ENCODE measurements around the gene GRK3. TPM values are rescaled to one million over a fixed set of nuclear protein-coding genes. Genes with fewer than 3 reads are reported as not detected.

GRK3 gene
- total RNA-seq, 1 donor from 2014 or later = 4.3 TPM

GRCh38 chr22:25741692-25742626 lies 177.5 kb downstream of the GRK3 start, which contains the start of gene MYO18B:
Gene MYO18B, plus strand, starts transcription at chr22:25742188. Its CDS starts 18,905 bp downstream, at chr22:25761093.
- intact Hi-C loops (cut with micrococcal nuclease) = no loop called here
- ATAC-seq (peak; percentile 93), DNase-seq (peak; percentile 83)

- intact Hi-C loops (cut with micrococcal nuclease) = no loop called here
- DNase-seq (no peak), ATAC-seq (peak; percentile 19)
Measured at GRCh38 chr22:25742918-25743708, 178.6 kb downstream of the GRK3 start.

GRCh38 chr22:25744694-25745093 lies 180.2 kb downstream of the GRK3 start:
- intact Hi-C loops (cut with micrococcal nuclease) = no loop called here
- no peak for ATAC-seq
- no peak for DNase-seq

GRCh38 chr22:25745341-25746011 lies 181.0 kb downstream of the GRK3 start:
- intact Hi-C loops (cut with micrococcal nuclease) = no loop called here
- no peak for DNase-seq
- no peak for ATAC-seq

GRCh38 chr22:25746012-25746373 lies 181.5 kb downstream of the GRK3 start:
- intact Hi-C loops (cut with micrococcal nuclease) = no loop called here
- no peak for ATAC-seq
- DNase-seq = no peak

DNA sequence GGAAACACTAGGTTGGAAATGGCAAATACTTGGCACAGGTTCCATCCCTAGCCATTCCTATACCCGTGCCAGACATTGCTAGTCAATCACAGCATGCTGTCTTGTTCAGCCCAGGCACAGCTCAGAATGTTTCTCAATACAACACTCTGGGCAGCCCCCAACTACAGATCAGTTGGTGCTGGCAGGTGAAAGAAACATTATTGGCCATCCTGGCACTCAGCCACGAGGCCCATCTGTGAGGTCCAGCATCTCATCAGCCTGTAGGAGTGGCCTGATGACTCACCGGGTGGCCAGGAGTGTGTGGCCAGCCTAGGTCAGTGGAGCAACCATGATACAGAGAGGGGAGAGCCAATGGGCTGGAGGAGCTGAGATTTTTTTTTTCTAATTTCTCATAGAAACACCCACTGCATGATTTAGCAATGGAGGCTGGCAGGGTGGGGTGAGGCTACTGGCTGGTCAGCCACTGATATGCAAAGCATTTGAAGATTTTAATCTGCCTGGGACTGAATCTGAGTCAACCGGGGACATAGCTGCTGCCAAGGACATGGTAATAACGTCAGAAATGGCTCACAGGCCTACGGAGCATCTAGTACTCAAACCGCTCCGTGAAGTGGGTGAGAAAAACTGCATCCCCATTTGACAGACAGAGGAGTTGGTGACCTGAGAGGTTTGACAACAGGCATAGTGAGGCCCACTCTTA lies 182.9 kb downstream of the GRK3 start:
- DNase-seq (peak; percentile 52), ATAC-seq (peak; percentile 39)
- intact Hi-C loops (cut with micrococcal nuclease) = no loop called here

- DNase-seq (no peak), ATAC-seq (no peak)
- intact Hi-C loops (cut with micrococcal nuclease) = no loop called here
Measured at GRCh38 chr22:25748140-25748539, 183.7 kb downstream of the GRK3 start.

GRCh38 chr22:25748704-25749103 lies 184.2 kb downstream of the GRK3 start:
- intact Hi-C loops (cut with micrococcal nuclease) = no loop called here
- no peak for DNase-seq
- ATAC-seq = no peak

GRCh38 chr22:25749420-25750169 lies 185.1 kb downstream of the GRK3 start:
- intact Hi-C loops (cut with micrococcal nuclease) = no loop called here
- no peak for DNase-seq
- ATAC-seq = no peak

- intact Hi-C loops (cut with micrococcal nuclease) = no loop called here
- ATAC-seq (no peak), DNase-seq (no peak)
Measured at GRCh38 chr22:25750569-25751173, 186.2 kb downstream of the GRK3 start.

DNA sequence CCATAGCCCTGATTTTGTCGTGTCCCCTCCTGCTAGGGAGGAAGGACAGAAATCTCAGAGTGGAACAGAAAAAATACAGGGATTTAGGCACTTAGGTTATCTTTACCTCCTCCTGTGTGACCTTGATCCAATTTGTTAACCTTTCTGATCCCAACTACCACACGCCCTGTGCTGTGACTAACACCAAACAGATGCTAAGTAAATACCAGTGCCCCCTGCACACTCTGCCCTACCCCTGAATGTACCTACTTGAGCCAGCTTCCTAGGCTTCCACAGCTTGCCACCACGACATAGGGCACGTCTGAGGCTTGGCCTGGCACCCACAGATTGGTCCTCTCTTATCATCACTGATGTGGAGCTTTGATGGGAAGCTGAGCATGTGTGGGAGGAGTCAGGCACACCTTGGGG lies 186.7 kb downstream of the GRK3 start:
- no peak for ATAC-seq
- intact Hi-C loops (cut with micrococcal nuclease) = no loop called here
- no peak for DNase-seq

GRCh38 chr22:25752615-25753214 lies 188.2 kb downstream of the GRK3 start:
- DNase-seq = no peak
- intact Hi-C loops (cut with micrococcal nuclease) = no loop called here
- no peak for ATAC-seq

DNA sequence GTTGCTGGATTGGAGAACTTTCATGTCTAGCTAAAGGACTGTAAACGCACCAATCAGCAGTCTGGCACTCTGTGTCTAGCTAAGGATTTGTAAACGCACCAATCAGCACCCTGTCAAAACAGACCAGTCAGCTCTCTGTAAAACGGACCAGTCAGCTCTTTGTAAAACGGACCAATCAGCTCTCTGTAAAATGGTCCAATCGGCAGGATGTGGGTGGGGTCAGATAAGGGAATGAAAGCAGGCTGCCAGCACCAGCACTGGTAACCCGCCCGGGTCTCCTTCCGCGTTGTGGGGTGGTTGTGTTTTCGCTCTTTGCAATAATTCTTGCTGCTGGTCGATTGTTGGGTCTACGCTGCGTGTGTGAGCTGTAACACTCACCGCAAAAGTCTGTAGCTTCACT lies 188.8 kb downstream of the GRK3 start:
- ATAC-seq = peak; percentile 26
- intact Hi-C loops (cut with micrococcal nuclease) = no loop called here
- no peak for DNase-seq

DNA sequence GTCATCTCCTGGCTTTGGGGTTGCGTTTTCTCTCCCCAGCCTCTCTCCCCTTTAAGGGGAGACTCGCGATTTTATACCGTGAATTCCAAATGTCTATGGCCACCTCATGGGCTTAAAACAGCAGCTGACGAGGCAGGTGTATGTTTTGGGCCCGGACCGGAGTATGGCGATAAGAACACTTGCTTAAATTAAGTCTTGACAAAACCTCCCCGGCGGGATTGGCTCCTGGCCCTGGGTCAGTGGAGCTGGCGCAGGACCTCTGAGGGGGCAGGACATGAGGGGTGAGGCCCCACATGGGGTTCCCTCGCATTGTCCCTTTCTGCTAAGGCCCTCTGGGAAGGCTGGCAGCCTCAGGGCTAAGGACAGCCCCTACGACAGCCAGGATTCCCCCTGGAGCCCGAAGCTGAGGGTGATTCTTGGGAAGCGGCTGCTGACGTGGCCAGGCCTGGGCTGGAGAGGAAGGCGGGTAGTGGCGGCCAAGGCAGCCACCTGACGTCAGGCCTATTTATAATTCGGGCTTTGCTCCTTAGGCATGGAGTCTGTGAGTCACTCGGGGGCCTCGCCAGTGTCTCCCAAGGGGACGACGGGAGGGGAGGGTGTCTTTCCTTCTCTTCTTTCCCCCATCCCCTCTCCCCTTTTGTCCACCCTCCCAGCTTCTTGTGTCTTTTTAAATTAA lies 190.2 kb downstream of the GRK3 start:
- intact Hi-C loops (cut with micrococcal nuclease) = no loop called here
- DNase-seq (peak; percentile 88), ATAC-seq (peak; percentile 92)

GRCh38 chr22:25757686-25758085 lies 193.2 kb downstream of the GRK3 start:
- intact Hi-C loops (cut with micrococcal nuclease) = no loop called here
- ATAC-seq (no peak), DNase-seq (no peak)

DNA sequence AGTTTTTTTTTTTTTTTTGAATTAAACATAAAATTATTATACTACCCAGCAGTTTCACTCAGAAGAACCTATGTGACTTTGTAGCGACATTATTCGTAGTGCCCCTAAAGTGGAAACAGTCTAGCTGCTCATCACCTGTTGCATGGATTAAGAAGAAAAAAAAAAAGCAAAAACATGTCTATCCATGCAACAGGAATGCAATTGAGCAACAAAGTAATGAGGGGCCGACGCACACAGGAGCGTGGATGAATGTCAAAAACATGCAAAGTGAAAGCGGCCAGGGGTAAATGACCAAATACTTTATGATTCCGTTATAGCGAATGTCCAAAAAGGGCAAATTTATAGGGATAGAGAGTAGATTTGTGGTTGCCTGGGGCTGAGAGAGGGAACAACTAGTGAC lies 193.8 kb downstream of the GRK3 start:
- no peak for ATAC-seq
- no peak for DNase-seq
- intact Hi-C loops (cut with micrococcal nuclease) = no loop called here

GRCh38 chr22:25759825-25760231 lies 195.4 kb downstream of the GRK3 start:
- intact Hi-C loops (cut with micrococcal nuclease) = no loop called here
- no peak for DNase-seq
- peak; percentile 7 for ATAC-seq
